ENCODE measurements around the gene TAAR6.
"Not testable (repeated sequence)": the region's sequence is repeated elsewhere in the genome, so short reads cannot be mapped to it uniquely, and the experiment has no call there.

Gene TAAR6, protein sequence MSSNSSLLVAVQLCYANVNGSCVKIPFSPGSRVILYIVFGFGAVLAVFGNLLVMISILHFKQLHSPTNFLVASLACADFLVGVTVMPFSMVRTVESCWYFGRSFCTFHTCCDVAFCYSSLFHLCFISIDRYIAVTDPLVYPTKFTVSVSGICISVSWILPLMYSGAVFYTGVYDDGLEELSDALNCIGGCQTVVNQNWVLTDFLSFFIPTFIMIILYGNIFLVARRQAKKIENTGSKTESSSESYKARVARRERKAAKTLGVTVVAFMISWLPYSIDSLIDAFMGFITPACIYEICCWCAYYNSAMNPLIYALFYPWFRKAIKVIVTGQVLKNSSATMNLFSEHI

DNA sequence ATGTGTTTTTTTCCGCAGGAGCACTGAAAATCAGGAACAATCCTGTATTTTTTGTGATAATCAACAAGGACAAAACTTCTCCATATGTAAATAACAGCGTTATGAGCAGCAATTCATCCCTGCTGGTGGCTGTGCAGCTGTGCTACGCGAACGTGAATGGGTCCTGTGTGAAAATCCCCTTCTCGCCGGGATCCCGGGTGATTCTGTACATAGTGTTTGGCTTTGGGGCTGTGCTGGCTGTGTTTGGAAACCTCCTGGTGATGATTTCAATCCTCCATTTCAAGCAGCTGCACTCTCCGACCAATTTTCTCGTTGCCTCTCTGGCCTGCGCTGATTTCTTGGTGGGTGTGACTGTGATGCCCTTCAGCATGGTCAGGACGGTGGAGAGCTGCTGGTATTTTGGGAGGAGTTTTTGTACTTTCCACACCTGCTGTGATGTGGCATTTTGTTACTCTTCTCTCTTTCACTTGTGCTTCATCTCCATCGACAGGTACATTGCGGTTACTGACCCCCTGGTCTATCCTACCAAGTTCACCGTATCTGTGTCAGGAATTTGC lies at the start of gene TAAR6:
TSS of gene TAAR6 (plus strand) at position 102 of the 557 bp plus-strand sequence. CDS start at position 102, 0 bp downstream.
- no peak for DNase-seq (ENCODE audit: low read depth)

DNA sequence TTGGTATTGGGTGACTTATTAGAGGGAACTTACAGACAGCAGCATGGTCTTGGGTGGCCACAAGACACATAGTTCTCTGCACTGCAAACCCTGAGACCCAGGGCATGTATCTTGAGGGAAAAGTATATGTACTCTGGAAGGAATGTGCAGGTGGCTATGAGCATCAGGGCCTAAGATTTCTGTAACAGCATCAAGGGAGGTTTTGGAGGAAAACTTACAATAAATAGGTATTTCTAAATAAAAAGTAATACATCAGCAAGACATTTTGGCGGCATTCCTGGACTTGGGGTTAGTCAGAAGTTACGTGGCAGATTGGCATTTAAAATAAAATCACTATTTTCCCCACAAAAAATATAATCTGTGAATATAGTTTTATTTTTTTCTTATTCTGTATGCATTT lies 49.2 kb upstream of the TAAR6 start:
- DNase-seq (ENCODE audit: low read depth), result no peak

DNA sequence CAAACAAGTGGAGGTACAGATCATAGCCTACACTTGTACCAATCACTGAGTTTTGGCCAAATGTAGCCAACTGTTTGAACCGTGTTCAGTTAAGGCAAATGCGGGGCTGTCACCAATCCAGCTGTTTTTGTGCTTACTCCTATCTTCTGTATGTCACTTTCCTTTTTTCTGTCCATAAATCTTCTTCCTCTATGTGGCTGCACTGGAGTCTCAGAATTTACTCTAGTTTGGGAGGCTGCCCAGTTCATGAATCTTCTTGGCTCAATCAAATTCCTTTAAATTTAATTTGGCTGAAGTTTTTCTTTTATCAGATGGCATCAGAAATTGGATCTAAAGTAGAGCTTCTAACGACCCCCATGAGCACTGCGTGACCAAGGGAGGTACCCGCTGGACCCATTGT lies 45.5 kb upstream of the TAAR6 start:
- no peak for DNase-seq (ENCODE audit: low read depth)

DNA sequence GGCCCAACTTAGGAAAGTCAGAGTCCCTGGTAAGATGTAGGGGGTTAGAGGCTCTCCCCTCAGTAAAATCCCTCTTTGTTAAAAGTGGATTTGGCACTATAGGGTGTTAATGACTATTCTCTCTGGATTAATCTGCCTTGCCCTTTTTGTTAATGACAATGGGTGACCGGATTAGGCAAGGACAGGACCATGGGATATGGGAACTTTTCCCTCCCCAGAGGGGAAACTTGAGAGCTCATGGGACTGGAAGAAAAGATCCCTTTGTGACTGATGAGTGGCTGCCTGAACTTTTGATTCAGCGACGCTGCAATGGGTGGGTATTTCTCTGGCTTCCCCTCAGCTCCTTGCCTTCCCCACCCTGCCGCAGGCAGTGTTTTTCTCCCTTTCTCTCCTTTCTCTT lies 44.3 kb upstream of the TAAR6 start:
- DNase-seq (ENCODE audit: low read depth), result no peak

DNA sequence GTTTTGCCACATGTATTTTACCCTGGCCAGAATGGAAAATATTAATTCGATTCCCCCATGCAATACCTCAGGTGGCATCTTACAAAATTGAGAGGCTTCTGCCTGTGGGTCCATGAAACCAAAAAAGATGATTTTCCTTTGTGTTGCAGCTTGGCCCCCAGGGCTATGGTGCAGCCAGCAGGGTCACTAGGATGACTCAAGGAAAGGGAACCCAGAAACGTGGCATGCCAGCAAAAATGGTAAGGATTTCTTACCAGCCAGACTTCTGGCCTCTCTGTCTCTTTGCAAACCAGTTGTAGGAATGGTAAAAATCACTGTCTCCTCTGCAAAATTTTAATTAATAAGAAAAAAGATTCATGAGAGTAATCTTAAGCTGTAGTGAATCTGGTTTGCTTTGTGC lies 43.7 kb upstream of the TAAR6 start:
- no peak for DNase-seq (ENCODE audit: low read depth)

DNA sequence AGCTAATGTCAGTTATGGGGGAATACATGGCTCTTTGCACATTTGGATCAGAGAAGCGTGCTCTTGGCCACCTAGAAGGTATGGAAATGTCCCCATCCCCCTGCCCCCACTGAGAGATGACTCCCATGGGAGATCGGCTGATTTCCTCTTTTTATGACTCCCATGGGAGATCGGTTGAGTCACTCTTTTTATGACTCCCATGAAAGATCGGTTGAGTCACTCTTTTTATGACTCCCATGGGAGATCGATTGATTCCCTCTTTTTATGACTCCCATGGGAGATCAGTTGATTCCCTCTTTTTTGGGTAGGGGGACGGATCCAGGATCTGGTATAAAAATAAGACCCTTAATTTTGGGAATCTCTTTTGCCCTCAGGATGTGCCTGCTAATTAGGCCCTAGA lies 42.3 kb upstream of the TAAR6 start:
- no peak for DNase-seq (ENCODE audit: low read depth)

DNA sequence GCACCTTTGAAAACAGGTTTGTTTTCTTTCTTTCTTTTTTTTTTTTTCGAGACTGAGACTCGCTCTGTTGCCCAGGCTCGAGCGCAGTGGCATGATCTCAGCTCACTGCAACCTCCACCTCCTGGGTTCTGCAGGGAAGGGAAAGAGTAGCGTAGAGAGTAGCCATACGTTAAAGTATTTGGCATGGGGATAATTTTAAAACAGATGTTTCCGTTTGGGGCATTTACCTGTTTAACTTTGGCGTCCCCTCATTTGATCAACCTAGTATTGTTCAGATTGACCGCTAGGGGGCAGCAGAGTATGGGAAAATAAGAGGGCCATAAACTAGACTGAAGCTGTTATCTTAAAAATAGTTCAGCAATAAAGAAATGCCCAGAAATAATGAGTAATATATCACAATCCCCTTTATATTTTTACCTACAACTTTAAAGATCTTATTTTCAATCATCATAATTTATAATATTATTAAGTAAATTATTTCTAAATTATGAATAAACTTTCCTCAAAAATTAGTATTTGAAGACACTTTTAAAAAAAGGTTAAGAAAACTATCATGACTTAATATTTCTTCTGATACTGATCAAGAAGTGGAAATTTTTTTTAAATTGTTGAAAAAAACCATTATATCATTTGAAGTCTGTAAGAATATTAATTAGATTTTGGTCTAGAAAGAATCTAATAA lies 39.7 kb upstream of the TAAR6 start:
- DNase-seq (ENCODE audit: low read depth), result peak; percentile 41

DNA sequence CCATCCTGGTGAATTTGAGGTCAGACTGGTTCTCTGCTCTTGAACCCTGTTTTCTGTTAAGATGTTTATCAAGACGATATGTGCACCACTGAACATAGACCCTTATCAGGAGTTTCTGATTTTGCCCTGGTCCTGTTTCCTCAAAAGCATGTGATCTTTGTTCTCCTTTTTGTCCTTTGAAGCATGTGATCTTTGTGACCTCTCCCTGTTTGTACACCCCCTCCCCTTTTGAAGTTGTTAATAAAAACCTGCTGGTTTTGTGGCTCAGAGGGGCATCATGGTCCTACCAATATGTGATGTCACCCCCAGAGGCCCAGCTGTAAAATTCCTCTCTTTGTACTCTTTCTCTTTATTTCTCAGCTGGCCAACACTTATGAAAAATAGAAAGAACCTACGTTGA lies 35.6 kb upstream of the TAAR6 start:
- not testable (repeated sequence) for DNase-seq (ENCODE audit: low read depth)

DNA sequence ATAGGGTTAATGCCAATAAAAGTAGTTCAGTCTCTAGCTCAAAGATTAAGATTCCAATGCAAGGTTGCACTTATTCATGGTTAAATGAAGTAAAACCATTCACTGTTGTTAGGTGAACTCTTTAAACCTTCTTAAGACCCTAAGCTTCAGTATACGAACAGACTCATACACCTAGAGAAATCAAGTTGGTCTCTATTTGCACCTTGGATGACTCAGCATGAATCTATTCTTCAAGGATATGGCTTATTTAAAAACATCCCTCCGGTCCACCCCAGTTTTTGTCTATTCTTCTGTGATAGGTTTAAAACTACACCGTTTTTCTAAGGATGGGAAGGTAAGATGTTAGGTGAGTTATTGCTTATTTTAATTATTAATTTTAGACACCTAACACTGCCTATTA lies 33.0 kb upstream of the TAAR6 start:
- no peak for DNase-seq (ENCODE audit: low read depth)

DNA sequence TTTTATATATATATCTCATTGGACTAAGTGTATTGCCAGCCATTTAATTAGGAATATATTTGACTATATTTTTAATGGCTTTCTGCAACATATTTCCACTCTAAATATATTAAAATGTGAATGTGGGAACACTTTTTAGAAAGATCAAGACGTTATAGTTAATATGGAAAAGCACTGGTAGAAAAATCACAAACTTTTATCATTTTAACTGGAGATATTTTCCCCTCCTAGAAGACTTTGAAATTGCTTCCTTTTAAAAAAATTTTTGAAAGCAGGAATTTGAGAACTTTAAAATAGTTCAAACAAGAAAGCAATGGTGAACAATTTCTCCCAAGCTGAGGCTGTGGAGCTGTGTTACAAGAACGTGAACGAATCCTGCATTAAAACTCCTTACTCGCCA lies 32.1 kb upstream of the TAAR6 start, which contains the start of gene TAAR9:
TSS of gene TAAR9 (plus strand) at position 301 of the 400 bp plus-strand sequence. CDS start at position 314, 13 bp downstream.
- no peak for DNase-seq (ENCODE audit: low read depth)

DNA sequence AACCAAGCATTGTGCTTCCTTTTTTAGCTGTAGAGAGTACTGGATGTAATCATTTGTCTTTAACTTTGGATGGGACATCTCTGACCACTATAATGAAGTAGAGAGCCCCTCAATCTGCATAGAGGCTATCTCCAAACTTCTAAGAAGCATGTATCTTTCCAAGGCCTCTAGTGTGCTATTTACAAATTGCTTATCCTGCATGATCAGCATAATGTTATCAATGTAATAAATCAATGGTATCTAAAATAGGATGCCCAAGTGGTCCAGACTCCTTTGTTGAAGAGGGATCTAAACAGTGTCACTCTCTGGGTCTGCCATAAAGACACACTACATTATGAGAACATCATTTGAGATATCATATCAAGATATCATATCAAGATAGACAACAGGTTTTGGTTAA lies 25.3 kb upstream of the TAAR6 start:
- DNase-seq (ENCODE audit: low read depth), result no peak

DNA sequence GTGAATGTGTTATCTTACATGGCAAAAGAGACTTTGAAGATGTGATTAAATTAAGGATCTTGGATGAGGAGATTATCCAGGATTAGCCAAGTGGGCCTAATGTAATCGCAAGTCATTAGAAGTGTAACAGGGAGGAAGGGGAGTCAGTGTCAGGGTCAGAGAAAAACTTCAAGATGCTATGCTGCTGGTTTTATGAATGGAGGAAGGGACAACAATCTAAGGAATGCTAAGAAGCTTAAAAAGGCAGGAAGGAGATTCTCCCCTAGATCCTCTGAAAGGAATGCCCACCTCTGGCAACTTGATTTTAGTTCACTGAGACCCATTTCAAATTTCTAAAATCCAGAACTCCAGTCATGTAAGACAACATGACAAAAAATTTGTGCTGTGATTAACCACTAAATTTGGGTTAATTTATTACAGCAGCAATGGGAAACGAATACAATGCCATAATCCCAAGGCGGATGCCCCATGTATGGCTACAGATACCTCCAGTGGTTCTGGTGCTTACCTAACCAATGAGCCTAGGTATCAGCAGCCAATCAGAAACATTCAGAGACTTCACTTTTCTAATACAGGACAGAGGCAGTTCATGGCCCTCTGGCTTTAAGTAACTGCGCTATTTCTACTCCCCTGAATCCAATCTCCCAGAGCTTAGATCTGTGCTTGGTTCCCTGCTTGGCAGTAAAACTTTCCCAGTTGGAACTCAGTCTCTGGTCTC lies 21.2 kb upstream of the TAAR6 start:
- DNase-seq (ENCODE audit: low read depth), result no peak

DNA sequence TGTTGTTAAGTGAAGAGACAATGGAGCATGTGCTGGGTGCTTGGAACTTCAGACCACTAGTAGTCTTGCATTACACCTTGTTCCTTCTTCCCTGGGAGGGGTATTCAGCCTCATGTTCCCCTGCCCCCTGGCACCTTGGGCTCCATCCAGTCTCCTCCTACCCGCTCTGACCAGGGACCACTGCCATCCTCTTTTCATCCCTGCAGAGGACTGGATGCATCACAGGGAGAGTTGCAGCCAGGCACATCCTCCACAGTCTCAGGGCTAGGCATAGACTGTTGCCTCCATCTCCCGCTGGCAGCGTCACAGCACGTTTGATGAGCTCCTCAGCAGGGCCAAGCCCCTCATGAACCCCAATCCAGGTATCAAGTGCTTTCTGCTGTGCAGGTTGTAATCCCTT lies 18.9 kb upstream of the TAAR6 start:
- DNase-seq (ENCODE audit: low read depth), result no peak

DNA sequence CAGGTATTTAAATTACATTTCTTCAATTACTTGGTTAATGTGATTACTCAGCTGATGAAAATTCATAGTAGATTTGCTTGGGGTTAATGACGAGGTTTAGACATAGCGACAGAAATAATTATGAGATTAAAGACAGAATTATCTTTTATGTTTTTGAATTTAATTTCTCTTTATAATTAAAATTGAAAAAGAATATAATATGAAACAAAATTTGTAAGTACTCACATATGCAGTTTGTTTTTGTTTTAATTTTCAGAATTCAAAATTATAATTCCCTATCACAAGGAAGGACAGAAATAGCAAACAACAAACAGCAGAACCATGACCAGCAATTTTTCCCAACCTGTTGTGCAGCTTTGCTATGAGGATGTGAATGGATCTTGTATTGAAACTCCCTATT lies 17.8 kb upstream of the TAAR6 start, which contains the start of gene TAAR8:
TSS of gene TAAR8 (plus strand) at position 301 of the 400 bp plus-strand sequence. CDS start at position 322, 21 bp downstream.
- no peak for DNase-seq (ENCODE audit: low read depth)

DNA sequence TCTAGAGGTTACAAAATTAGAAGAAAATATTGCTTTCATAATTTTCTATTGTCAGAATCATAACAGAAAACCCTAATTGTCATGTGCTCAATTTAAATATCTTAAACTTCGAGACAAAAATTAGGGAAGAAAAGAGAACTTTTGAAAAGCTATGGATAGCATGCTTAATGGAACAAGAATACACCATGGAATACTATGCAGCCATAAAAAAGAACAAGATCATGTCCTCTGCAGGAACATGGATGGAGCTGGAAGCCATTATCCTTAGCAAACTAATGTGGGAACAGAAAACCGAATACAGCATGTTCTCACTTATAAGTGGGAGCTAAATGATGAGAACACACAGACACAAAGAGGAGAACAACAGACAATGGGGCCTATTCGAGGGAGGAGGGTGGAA lies 10.0 kb upstream of the TAAR6 start:
- DNase-seq (ENCODE audit: low read depth), result not testable (repeated sequence)

DNA sequence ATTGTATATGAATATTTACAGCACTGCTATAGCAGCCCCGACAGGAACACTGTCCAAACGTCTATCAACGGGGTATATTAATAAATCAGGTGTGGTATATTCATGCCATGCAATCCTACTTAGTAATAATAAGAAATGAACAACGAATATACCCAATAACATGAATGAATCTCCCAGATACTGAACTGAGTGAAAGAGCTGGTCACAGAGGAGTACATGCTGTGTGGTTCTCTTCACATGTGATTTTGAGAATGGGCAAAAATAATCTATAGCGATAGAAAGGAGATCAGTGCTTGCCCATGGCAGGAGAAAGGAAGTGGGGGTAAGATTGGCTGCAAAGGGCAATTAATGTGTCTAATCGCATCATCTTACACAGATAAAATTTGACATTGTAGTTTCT lies 3.7 kb upstream of the TAAR6 start:
- no peak for DNase-seq (ENCODE audit: low read depth)

DNA sequence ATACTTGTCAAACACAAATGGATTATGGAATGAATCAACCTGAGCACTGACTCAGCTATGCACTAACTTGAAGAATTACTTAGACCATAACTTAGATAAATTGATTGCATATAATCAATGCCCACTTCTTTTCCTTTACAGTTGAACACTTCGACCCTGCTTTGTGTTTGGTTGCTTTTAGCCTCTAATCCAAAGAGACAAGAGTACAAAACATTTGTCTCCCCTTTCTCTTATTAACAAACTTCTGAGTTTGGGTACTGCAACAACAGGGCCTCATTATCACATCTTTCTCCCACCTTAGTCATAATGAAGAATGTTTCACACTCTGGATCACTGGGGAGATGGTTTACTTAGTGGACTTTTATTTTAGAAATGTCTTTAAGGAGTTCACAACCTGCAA lies 2.6 kb upstream of the TAAR6 start:
- no peak for DNase-seq (ENCODE audit: low read depth)

DNA sequence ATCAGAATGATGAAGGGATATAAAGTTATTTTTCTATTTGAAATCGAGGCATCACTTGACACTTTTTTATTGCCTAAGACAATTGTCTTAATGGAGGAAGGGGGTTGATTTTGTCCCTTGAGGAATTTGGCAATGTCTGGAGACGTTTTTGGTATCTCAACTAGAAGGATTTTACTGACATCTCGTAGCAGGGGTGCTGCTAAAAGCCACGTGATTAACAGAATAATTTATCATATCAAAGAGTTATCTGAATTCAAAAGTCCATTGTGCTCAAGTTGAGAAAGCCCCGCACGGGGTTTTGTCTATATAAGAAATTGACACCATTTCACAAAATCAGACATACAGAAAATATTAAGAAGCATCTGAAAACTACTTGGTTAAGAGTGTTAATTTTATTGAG lies 1.5 kb upstream of the TAAR6 start:
- DNase-seq (ENCODE audit: low read depth), result no peak

DNA sequence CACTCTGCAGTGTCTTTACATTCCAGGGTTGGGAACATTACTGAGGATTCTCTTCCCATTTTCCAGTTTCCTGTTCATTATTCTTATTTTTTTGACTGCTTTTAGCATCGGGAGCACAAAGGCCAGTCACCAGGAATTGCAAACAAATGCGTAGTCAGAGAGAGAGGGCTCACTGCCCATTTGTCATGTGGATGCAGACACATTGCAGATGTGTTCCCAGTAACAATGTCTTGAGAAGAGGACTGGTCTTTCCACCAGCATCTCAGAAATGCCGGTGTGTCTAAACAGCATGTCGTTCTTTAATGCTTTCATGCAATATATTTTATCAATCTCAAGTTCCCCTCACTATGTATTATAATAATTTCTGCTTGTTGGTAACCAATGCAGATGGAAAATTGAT lies 952 bp upstream of the TAAR6 start:
- no peak for DNase-seq (ENCODE audit: low read depth)

DNA sequence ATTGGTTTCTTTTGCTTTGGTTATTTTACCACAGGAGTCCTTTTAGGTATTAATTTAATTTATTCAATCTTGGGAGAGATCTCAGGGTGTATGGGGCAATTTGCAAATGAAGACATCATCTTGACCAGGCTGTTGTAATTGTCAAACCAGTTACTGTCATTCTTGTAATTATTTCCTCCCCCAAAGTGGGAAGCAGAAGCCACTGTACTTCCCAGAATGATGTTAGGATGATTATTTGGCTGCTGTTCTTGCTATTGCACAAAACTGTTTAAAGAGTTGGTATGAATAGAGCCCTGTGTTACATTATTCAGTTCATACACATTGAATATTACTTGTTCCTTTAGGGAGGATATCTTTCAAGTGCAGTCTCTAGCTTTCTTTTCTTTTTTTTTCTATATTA lies 1.7 kb downstream of the TAAR6 start:
- no peak for DNase-seq (ENCODE audit: low read depth)

DNA sequence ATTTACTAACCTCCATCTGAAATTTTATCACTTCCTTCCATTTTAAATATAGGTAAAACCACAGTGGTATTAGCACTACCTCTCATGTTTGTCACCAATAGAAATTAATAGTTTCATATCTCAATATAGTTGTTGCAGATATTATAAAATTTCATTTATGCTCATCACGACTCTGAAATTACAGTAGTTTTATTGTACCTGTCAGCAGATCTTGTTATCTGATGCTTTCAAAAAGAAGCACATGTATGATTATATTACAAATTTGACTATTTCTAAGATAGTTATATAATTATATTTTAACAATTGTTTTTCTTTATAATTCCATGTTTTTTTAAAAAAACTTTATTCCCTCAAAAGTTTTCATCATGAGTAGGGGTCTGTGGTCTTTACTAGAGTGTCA lies 14.6 kb downstream of the TAAR6 start:
- DNase-seq (ENCODE audit: low read depth), result no peak

DNA sequence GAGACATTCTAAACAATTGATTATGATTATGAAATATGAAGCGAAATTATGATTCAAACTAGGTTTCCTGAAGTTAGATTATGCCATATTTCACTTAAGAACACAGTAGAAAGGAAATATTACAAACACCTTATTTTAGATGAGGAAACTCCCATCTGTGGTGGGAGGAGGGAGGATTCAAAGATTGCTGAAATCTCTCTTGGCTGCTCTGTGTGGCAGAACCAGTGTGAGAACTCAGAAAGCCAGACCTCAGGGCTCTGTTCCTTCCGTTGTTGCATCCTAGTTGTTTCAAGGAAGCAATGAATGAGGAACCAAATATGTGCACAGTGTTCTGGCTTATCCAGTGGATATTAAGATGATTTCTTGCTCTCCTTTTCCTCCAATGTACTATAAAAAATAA lies 17.3 kb downstream of the TAAR6 start:
- no peak for DNase-seq (ENCODE audit: low read depth)

DNA sequence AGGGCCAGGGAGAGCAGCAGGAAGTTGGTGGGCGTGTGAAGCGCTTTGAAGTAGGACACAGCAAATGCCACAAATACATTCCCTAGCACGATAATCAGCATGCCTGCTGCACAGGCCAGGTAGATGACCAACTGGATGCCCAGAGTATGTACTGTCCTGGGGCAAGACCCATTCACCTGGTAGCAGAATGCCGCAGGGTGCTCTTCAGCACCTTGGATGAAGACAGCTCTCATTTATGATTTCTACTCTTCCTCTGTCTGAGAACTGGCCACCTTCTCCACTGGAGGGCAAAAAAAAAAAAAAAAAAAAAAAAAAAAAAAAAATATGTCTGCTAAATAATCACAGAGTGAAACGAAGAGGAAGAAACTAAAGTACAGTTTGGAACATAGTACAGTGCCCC lies 19.3 kb downstream of the TAAR6 start, which contains the start of gene TAAR5:
TSS of gene TAAR5 (minus strand) at position 288 of the 400 bp plus-strand sequence. CDS start at position 233, 55 bp downstream.
- no peak for DNase-seq (ENCODE audit: low read depth)

Measured in activated T-helper 9 cell treated with anti-CD3 and anti-CD28 coated beads, Interleukin-2, amount 50 U/mL, for 16 hours (primary cell).